NCI-H1436 treated with DMSO at 0.1 percent for 48 hours (cell line): Measurements from ENCODE around the gene NFATC2.

Source experiments
- DNase-seq: peaks from one replicate; lab custom pipeline; 2025; lab: John Stamatoyannopoulos, UW

NFATC2 gene

DNA sequence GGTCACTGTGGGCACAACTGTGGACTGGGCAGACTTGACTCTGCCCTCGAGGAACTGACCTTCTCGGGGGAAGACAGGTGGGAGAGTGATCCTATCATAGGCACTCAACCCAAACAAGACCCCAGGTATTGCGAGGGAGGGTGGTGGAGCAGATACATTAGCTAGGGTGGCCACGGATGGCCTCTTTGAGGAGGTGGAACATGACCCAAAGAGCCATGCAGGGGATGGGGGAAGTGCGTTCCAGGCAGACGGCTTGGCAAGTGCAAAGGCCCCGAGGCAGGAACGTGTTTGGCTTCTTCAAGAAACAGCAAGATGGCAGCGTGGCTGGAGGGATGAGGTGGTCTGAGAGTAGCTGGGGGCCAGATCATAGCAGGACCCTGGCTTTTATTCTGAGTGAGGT is 167.6 kb downstream of the NFATC2 start:
- no peak for DNase-seq

DNA sequence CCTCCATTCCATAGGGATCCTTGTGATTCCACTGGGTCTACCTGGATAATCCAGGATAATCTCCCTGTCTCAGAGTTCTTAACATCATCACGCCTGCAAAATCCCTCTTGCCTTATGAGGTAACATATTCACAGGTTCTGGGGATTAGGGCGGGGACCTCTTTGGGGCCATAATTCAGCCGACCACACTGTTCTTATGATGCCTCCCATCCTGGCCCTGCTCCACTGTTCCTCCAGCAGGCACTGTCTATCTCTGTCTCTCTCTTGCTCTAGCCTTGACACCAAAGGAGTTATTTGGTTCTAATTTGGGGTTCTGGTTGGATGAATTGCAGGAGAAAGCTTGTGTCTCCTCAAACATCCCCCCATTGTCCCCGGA is 168.1 kb downstream of the NFATC2 start:
- no peak for DNase-seq

DNA sequence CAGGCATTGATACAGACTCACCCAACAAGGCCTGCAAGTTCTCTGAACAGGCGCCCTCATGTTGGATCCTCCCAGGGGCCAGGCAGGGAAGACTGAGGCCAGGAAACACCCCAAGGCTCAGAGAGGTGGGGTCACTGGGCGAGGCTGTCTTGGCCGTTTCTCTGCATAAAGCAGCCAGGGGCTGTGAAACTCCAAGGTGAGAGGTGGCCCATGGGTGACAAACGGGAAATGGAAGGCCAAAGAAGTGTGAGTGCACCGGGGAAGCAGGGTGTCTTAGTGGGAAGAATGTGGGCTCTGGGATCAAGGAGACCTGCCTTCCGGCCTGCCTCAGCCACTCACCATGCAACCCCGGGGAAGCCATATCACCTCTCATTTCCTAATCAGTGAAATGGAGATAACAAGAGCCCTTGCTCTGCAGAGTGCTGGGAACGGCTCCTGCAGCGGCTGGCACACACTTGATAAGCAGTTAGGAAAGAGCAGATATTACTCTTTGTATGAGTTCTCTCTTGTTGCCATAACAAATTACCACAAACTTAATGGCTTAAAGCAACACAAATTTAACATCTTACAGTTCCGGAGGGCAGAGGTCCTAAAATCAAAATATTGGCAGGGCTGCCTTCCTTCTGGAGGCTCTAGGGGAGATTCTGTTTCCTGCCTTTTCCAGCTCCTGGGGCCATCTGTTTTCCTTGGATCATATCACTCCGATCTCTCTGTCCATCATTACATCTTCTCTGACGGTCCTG is 168.6 kb downstream of the NFATC2 start:
- no peak for DNase-seq

DNA sequence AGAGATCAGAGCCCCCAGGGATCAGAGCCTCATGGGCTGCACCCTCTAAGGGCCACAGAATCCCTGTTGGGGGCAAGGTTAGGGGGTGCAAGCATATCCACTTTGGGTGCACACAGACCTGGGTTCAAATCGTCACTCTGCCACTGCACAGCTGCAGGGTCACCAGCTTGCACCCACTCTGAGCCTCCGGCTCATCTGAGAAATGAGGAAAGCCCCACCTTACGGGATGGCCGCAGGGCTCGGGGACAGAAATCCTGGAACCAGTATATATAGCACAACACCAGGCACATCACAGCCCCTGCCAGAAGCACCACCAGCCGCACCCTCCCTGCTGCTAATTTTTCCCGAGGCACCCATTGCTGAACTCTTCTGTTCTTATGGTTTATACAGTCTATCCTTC is 169.6 kb downstream of the NFATC2 start:
- no peak for DNase-seq

DNA sequence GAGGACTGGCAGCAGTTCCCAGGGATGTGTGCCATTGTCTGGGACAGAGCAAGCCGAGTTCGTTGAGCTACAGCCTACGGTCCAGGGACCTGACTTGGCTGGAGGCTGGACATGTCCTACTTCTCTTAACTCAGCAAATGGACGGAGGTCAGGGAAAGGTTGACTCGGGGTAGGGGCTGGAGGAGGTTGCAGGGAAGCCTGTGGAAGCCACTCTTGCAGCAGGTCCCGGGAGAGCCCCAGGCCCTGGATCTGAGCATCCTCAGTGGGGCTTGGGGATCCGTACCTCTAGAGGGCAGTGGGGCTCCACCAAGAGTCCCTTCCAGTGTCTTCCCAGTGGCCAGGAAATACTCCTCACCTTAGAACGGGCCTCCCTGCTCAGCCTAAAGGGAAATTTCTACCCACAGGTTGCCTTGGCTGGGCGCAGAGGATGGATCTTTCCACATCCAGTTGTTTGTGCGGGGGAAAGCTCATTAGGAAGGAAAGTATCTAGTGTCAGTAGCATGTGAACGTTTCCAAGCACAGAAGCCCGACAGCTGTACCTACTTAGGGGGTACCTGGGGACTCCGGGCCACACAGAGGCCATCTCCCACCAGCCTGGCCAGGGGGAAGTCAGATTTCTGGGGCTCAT is 170.2 kb downstream of the NFATC2 start:
- DNase-seq, result no peak

DNA sequence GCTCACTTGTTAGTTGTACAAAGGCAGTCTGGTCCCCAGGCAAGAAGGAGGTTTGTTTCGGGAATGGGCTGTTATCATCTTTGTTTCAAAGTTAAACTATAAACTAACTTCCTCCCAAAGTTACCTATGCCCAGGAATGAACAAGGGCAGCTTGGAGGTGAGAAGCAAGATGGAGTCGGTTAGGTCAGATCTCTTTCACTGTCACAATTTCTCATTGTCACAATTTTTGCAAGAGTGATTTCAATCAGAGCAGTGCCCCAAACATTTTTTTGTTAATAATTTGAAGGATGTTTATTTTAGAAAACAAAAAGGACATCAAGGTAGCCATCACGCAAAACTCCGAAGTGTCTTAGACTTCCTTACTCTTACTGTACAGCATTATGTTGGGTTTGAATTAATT is 170.8 kb downstream of the NFATC2 start:
- no peak for DNase-seq

DNA sequence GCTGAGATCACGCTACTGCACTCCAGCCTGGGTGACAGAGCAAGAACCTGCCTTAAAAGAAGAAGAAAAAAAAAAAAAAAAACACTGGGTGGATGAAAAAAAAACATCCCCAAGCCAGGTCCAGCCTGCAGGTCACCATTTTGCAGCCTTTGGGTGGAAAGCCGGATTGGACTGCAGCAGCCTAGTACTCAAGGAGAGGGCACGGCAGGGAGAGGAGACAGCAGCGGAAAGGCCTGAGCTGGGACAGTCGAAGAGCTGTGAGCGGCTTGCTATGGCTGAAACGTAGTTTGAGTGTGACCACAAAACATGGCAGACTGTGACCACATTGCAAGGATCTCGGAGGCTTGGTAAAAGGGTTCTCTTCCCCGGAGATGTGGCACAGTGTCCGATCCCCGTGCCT is 173.0 kb downstream of the NFATC2 start:
- no peak for DNase-seq

DNA sequence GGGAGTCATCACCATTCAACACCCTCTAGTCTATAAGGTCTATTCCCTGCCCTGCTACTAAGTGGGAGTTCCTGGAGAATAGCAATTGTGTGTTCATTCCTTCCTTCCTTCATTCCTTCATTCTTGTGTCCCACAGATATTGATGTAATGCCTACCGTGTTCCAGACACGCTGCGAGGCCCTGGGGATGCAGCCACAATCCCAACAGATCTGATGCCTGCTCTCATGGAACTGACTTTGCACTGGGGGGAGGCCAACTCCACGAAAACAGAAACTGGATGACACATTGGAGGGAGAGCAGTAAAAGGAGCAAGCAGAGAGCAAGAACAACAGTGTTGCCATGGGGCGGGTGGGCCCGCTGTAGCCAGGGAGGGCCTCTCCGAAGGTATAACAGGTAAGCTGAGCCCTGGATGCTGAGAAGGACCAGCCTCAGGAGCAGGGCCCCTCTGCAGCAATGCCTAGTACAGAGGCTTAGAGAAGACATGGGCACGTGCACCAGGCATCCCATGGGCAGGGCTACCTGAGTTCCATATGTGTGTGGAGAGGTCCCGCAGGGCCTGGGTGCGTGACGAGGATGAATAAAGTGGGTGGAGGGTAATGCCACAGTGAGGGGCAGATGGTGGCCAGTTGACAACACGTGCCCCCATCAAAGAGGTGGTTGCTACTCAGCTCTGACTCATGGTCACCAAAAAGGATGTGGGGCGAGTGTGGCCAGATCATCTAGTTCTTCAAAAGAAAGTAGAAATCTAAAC is 173.9 kb downstream of the NFATC2 start:
- no peak for DNase-seq

DNA sequence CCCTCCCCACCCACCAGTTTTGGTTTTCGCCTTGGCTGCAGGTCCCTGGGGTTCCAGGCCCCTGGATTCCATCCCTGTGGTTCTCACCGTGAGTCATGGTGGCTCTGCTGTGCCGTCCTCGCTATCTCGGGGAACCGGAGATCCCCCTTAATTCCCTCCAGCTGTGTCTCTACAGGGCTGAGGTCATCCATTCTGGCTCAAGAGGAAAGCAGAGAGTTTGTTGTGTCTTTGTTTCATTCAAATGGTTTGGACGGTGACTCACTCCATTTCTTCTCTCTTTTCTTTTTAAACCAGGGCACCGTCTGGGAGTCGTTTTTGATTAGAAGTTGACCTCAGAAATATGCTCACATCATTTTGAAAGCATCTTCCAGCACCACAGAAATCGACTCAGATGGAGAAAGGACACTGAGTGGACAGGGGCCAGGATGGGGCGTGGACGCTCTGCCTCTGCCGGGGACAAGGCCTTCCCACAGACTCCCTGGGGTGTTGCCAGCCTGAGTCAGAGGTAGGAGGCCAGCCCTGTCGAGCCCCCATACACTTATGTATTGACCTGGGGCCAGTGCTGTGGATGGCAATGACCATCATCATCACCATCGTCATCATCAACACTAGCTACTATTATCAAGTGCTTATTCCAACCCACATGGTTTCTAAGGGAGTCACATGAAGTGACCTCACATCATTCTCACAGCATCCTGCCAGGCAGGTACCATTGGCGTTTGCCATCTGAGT is 176.2 kb downstream of the NFATC2 start:
- no peak for DNase-seq

DNA sequence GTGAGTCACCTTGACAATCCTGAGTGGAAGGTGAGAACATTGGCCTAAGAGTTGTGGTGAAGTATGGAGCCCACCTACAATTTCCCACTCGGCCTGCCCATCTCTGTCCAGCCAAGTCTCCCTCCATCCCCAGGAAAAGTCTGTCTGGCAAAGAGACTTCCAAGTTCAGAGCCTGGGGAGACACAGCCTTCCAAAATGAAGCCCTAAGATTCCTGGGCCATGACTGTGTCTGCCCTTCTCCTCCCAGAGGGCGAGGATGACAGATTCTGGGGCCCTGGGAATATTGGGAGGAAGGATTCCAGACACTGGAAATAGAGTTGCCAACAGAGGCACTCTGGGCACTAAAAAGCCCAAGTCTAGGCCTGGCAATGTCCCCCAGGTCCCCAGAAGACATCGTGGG is 176.8 kb downstream of the NFATC2 start:
- no peak for DNase-seq

DNA sequence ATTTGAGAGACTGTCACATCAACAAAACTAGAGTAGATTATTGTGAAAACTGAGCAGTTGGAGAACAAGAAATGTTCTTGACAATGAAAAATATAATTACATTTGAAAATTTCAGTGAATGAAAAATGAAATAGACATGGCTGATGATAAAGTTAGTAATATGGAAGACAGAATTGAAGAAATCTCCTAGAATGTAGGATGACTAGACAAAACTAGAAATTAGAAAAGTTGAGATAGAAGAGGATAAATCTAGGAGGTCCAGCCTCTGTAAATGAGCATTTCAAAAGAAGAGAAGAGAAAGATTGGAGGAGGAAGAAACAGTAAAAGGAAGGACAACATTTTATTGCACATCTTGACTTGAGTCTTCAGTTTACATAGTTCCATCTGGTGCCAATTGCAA is 178.7 kb downstream of the NFATC2 start:
- no peak for DNase-seq

DNA sequence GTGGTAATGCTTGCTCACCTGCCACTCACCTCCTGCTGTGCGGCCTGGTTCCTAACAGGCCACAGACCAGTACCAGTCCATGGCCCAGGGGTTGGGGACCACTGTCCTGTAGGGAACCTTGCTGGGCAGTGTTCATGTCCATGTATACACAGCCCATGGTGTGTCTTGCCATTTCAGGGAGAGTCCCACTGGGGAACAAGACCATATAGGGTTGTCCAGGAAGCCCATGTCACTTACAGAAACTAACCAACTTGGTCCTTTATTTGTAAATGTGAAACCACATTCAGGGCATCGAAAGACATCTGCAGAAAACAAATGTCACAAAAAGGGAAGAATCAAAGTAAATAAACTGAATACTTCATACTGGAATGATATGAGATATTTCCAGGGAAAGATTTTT is 179.1 kb downstream of the NFATC2 start:
- DNase-seq, result no peak

DNA sequence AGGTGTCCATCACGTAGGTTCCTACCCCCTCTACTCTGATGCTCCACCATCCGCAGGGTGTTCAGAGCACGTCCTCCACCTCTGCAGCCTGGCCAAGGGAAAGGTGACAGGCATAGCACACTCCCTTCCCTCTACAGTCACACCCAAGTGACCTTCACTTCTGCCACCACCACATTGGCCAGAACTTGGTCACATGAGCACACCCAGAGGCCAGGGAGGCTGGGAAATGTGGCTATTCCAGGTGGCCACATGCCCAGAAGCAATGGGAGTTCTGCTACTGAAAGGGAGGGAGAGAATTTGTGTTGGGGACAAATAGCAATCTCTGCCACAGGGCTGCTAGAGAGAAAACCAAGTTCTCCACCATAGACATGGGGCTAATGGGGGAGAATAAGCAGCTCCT is 180.3 kb downstream of the NFATC2 start:
- DNase-seq, result no peak

DNA sequence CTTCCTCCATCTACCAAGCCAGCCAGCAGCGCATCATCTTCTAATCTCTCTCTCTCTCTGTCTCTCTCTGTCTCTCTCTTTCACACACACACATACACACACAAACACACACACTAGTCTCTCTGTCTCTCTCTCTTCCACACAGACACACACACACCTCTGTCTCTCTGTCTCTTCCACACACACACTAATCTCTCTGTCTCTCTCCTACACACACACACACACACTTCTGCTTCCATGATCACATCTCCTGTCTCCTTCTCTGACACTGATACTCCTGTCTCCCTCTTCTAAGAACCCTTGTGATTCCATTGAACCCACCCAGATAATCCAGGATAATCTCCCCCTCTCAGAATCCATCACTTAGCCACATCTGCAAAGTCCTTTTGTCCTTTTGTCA is 181.3 kb downstream of the NFATC2 start:
- no peak for DNase-seq

DNA sequence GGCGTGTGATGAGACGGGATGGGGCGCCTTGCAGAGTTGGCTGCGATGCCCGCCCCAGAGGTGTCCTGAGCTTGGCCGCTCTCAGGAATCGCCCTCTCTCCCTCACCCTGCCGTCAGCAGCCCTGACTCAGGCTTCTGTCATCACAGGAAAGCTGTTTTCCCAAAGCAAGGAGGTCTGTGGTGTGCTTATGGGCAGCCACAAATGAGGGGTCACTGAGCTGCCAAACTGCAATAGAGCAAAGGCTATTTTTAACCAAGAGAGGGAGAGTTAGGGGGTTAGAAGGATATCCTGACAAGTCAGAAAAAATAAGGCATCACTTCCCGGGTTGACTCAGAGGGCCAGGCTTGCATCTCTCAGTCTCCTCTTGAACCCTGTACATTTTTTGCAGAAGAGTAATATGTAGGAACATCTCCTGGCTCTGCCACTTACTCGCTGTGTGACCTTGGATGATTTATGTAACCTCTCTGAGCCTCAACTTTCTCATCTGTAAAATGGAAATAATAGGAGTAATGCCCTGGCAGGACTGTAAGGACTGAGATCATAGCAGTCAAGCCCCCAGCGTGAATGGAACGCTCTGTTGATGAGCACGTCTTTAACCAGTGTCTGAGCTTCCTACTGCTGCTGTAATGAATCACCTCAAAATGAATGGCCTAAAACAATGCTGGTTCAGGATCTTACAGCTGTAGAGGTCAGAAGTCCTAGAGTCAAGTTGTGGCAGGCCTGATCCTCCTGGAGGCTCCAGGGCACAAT is 181.9 kb downstream of the NFATC2 start:
- no peak for DNase-seq

DNA sequence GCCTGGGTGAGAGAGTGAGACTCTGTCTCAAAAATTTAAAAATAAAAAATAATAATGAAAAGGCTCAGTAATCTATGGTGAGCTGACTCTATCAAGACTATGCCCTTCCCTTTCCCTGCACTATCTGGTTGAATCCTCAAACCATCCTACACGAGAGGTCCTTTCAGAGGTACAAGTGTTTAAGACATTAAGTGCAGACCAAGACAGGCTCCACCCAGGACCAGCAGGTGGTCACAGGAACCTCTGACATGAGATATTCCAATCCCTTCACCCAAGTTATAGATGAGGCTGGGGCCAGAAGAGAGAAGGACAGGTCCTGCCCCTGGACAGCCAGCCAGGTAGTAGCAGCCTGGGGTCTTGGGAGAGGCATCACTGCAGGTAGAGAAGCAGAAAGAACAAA is 182.6 kb downstream of the NFATC2 start:
- no peak for DNase-seq

DNA sequence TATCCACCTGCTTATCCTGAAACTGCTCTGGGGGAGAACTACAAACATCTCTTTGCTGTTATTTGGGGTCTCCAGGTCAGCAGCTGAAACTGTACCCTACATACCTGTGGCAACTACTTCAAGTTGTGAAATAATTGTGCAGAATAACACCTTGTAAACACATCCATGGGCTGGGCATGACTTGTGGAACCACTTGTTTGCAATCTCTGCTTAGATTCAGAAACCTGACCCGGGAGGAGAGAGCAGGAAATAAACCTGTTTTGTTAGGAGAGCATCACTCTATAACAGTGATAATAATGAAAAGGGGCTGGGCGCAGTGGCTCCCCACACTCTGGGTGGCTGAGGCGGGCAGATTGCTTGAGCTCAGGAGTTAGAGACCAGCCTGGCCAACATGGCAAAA is 183.1 kb downstream of the NFATC2 start:
- no peak for DNase-seq

DNA sequence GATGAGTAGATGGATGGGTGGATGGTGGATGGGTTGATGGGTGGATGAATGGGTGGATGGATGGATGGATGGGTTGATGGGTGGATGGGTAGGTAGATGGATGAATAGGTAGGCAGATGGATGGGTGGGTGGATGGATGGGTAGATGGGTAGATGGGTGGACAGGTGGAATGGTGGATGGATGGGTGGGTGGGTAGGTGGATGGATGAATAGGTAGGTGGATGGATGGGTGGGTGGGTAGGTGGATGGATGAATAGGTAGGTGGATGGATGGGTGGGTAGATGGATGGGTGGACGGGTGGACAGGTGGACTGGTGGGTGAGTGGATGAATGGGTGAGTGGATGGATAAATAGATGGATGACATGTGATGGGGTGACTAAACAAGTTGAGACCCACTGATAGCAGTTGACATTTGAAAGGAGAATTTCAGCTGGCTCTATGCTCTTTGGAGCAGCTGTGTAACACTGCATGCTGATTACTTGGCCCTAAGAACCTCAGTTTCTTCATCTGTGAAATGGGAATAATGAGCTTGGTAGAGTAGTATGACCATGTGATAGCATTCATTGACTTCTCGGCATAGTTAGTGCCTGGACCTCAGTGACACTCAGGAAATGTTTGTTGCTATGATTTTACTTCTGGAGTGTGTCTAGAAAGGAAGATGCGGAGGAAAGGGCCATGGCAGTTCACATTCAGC is 184.3 kb downstream of the NFATC2 start:
- DNase-seq, result no peak

DNA sequence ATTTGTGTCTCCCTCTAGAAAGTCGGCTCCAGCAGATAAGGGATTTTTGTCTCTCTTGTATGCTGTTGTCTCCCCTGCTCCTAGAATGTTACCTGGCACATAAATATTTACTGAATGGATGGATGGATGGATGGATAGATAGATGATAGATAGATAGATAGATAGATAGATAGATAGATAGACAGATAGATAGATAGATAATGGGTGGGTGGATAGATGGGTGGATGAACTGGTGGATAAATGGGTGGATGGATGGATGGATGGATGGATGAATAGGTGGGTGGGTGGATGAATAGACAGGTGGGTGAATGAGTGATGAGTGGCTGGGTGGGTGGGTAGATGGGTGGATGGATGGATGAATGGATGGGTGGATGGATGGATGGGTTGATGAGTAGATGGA is 185.0 kb downstream of the NFATC2 start:
- DNase-seq, result no peak

DNA sequence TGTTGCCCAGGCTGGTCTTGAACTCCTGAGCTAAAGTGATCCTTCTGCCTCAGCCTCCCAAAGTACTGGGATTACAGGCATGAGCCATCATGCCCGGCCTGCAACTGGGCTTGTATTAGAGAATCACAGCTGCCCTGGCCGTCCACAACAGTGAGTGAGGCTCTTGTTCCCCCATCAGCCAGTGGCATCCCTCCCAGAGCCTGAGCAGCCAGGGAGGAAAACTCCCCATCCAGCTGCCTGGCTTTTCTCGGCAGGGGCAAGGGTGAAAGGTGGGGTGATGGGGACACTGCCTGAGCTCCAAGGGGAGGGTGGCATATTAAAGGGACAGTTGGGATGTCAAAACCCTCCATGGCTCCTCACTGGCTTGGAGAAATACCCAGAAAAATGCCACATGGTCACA is 185.6 kb downstream of the NFATC2 start:
- no peak for DNase-seq

DNA sequence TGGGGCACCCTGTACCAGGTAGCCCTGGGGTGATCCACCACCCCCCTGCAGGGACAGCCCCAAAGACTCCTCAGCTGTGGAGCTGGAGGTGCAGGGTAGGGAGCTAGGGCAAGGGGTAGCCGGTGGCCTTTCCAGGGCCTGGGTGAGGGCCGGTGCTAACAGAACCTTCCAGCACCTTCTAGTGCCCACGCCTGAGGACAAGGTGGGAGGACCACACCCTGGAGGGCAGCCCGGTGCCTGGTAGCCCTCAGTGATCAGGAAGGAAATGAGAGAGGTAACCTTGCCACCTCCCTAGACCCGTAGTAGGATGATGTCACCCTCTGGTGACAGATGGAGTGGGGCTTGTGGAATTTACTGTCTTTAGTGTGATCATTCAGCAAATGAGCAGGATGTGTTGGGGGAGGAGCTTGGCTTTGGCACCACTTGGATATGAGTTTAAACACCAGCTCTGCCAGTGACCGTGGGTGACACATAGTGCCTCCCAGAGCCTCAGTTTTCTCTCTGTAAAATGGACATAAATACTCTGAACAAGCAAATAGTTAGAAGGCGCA is 187.7 kb downstream of the NFATC2 start:
- no peak for DNase-seq
